Middle frontal gyrus (tissue), 1 donor: Measurements from ENCODE around the gene GPATCH3.

Experiments
- DNase-seq: peaks from one replicate; pipeline ENCODE4 v3.0.0-alpha.2; 2015; ENCODE audit warnings: low spot score; ENCODE audit errors: extremely low spot score

GPATCH3 gene

GRCh38 chr1:26844424-26845196, 55.7 kb downstream of the GPATCH3 start:
- no peak for DNase-seq
